DMS153 treated with DMSO at 0.1 percent for 48 hours (cell line): Measurements from ENCODE around the gene KRTAP19-6.
"Not testable (repeated sequence)": the region's sequence is repeated elsewhere in the genome, so short reads cannot be mapped to it uniquely, and the experiment has no call there.

Source experiments
- DNase-seq: peaks from one replicate; lab custom pipeline; 2025; ENCODE audit not compliant: unreplicated experiment; lab: John Stamatoyannopoulos, UW

The KRTAP19-6 gene

GRCh38 chr21:30541764-30542163 is at the start of gene KRTAP19-6:
Gene KRTAP19-6, minus strand, starts transcription at chr21:30541864. Its CDS starts 31 bp downstream, at chr21:30541833.
- no peak for DNase-seq

GRCh38 chr21:30590297-30590696 is 48.6 kb upstream of the KRTAP19-6 start, which contains the start of gene KRTAP22-2:
Gene KRTAP22-2, minus strand, starts transcription at chr21:30590397.
- no peak for DNase-seq

- no peak for DNase-seq
Measured at GRCh38 chr21:30582870-30583269, 41.2 kb upstream of the KRTAP19-6 start.

GRCh38 chr21:30580132-30580531 is 38.5 kb upstream of the KRTAP19-6 start:
- DNase-seq = no peak

GRCh38 chr21:30579346-30579745 is 37.7 kb upstream of the KRTAP19-6 start:
- DNase-seq = no peak

GRCh38 chr21:30577766-30578165 is 36.1 kb upstream of the KRTAP19-6 start:
- no peak for DNase-seq

GRCh38 chr21:30567617-30568016 is 26.0 kb upstream of the KRTAP19-6 start:
- no peak for DNase-seq

- no peak for DNase-seq
Measured at GRCh38 chr21:30563630-30564029, 22.0 kb upstream of the KRTAP19-6 start.

- DNase-seq = no peak
Measured at GRCh38 chr21:30563072-30563471, 21.4 kb upstream of the KRTAP19-6 start.

- no peak for DNase-seq
Measured at GRCh38 chr21:30561957-30562356, 20.3 kb upstream of the KRTAP19-6 start.

GRCh38 chr21:30561264-30561895 is 19.7 kb upstream of the KRTAP19-6 start, which contains the start of gene KRTAP19-7:
Gene KRTAP19-7, minus strand, starts transcription at chr21:30561314. Its CDS starts 25 bp downstream, at chr21:30561289.
- no peak for DNase-seq

- DNase-seq = no peak
Measured at GRCh38 chr21:30555095-30555494, 13.4 kb upstream of the KRTAP19-6 start.

- no peak for DNase-seq
Measured at GRCh38 chr21:30552782-30553181, 11.1 kb upstream of the KRTAP19-6 start.

GRCh38 chr21:30518876-30519275 is 22.8 kb downstream of the KRTAP19-6 start:
- no peak for DNase-seq

- DNase-seq = no peak
Measured at GRCh38 chr21:30515681-30516080, 26.0 kb downstream of the KRTAP19-6 start.

- DNase-seq = not testable (repeated sequence)
Measured at GRCh38 chr21:30505621-30506205, 36.0 kb downstream of the KRTAP19-6 start.

- DNase-seq = no peak
Measured at GRCh38 chr21:30502041-30502440, 39.6 kb downstream of the KRTAP19-6 start, which contains the start of gene KRTAP19-5. Gene KRTAP19-5, minus strand, starts transcription at chr21:30502141. Its CDS starts 51 bp downstream, at chr21:30502090.

GRCh38 chr21:30497065-30497464 is 44.6 kb downstream of the KRTAP19-6 start, which contains the start of gene KRTAP19-4:
Gene KRTAP19-4, minus strand, starts transcription at chr21:30497165. Its CDS starts 55 bp downstream, at chr21:30497110.
- no peak for DNase-seq

GRCh38 chr21:30491963-30492428 is 49.7 kb downstream of the KRTAP19-6 start, which contains the start of gene KRTAP19-3:
Gene KRTAP19-3, minus strand, starts transcription at chr21:30492013. Its CDS starts 56 bp downstream, at chr21:30491957.
- DNase-seq = no peak
